Activated CD4-positive, alpha-beta memory T cell treated with anti-CD3 and anti-CD28 coated beads for 36 hours (primary cell): ENCODE results near the gene JAZF1. TPM values are rescaled to one million over a fixed set of nuclear protein-coding genes. Genes with fewer than 3 reads are reported as not detected.
"Not testable (repeated sequence)": the region's sequence is repeated elsewhere in the genome, so short reads cannot be mapped to it uniquely, and the experiment has no call there.

ENCODE experiments used
- CTCF ChIA-PET: fragments of 350-600 bp; sonication (Branson Sonifier 250); formaldehyde crosslinking; loops from one replicate; lab custom pipeline; 2021; ENCODE audit warnings: antibody characterized with exemption, inconsistent platforms; lab: Charles Lee
- POLR2A ChIA-PET: fragments of 350-600 bp; sonication (Branson Sonifier 250); formaldehyde crosslinking; loops from one replicate; lab custom pipeline; 2021; ENCODE audit warnings: antibody characterized with exemption; lab: Charles Lee
- DNase-seq: peaks from one replicate; pipeline ENCODE4 v3.0.0-alpha.2; 2020
- H3K27ac Mint-ChIP-seq: one replicate; pipeline ENCODE4 v1.8.0; 2021; ENCODE audit warnings: mixed read lengths
- H3K27me3 Mint-ChIP-seq: one replicate; pipeline ENCODE4 v1.8.0; 2021; ENCODE audit warnings: mixed read lengths
- H3K36me3 Mint-ChIP-seq: one replicate; pipeline ENCODE4 v1.8.0; 2021; ENCODE audit warnings: mixed read lengths
- H3K4me1 Mint-ChIP-seq: one replicate; pipeline ENCODE4 v1.8.0; 2021; ENCODE audit warnings: low read depth, mixed read lengths
- H3K4me3 Mint-ChIP-seq: one replicate; pipeline ENCODE4 v1.8.0; 2021; ENCODE audit warnings: mild to moderate bottlenecking, mixed read lengths
- H3K9me3 Mint-ChIP-seq: one replicate; pipeline ENCODE4 v1.8.0; 2021; ENCODE audit warnings: mixed read lengths
- intact Hi-C: fragments of 100-400 bp; cut with micrococcal nuclease; formaldehyde crosslinking; loops from one replicate; pipeline ENCODE4 v1.15.1; 2023
- total RNA-seq, 2 experiments: library from RNA; stranded (reverse); gene quantifications; one replicate each; pipeline ENCODE4 v1.2.3, GENCODE V29; 2021

JAZF1 gene
- total RNA-seq, 2 experiments from 2014 or later, result 3.8 to 4.3 TPM

GRCh38 chr7:28024786-28025334 lies 155.7 kb downstream of the JAZF1 start:
- no peak overlapping the region for H3K27ac Mint-ChIP-seq
- CTCF ChIA-PET, result interaction anchor here (1.0 kb wide), 1 partner anchor 37 kb away, joined by 3 read pairs; no protein-coding TSS in a partner anchor
- H3K36me3 Mint-ChIP-seq, result no peaks in the 10 kb centered on the region

GRCh38 chr7:28020302-28020940 lies 160.2 kb downstream of the JAZF1 start:
- Mint-ChIP-seq H3K27ac (no peak overlapping the region), H3K27me3 (no peaks in the 10 kb centered on the region), H3K36me3 (no peaks in the 10 kb centered on the region), H3K4me1 (peaks cover 2% of the 10 kb centered on the region), H3K4me3 (no peak overlapping the region), H3K9me3 (no peaks in the 10 kb centered on the region)
- ChIA-PET CTCF (interaction anchor here (0.5 to 3.8 kb wide), 33 partner anchors 10 to 825 kb away, joined by 3 to 32 read pairs (median 4); no protein-coding TSS in a partner anchor), POLR2A (no interaction called here)
- intact Hi-C loops, result loop anchor here (2.0 to 5.0 kb wide), 3 partner anchors 328 to 824 kb away; no protein-coding TSS in a partner anchor
- peak; percentile 39 for DNase-seq

More at GRCh38 chr7:28024786-28025334, 155.7 kb downstream of the JAZF1 start:
- peaks cover 2% of the 10 kb centered on the region for H3K4me1 Mint-ChIP-seq
- DNase-seq, result no peak
- intact Hi-C loops, result loop anchor here (5.0 kb wide), 1 partner anchor 333 kb away; no protein-coding TSS in a partner anchor
- POLR2A ChIA-PET, result interaction anchor here (1.3 kb wide), 1 partner anchor 284 kb away, joined by 6 read pairs; no protein-coding TSS in a partner anchor
- no peaks in the 10 kb centered on the region for H3K9me3 Mint-ChIP-seq
- no peaks in the 10 kb centered on the region for H3K27me3 Mint-ChIP-seq
- H3K4me3 Mint-ChIP-seq, result no peak overlapping the region

GRCh38 chr7:28018856-28019465 lies 161.6 kb downstream of the JAZF1 start:
- peaks cover 7% of the 10 kb centered on the region for H3K9me3 Mint-ChIP-seq
- intact Hi-C loops, result no loop called here

GRCh38 chr7:28018446-28018845 lies 162.1 kb downstream of the JAZF1 start:
- peaks cover 2% of the 10 kb centered on the region for H3K4me1 Mint-ChIP-seq
- H3K36me3 Mint-ChIP-seq, result peaks cover 7% of the 10 kb centered on the region
- no peaks in the 10 kb centered on the region for H3K27me3 Mint-ChIP-seq
- no peak overlapping the region for H3K4me3 Mint-ChIP-seq
- H3K9me3 Mint-ChIP-seq, result peaks cover 7% of the 10 kb centered on the region
- DNase-seq, result no peak
- H3K27ac Mint-ChIP-seq, result no peak overlapping the region
- POLR2A ChIA-PET, result no interaction called here
- CTCF ChIA-PET, result interaction anchor here (1.7 kb wide), 1 partner anchor 12 kb away, joined by 4 read pairs; no protein-coding TSS in a partner anchor
- intact Hi-C loops, result no loop called here

More at GRCh38 chr7:28018856-28019465, 161.6 kb downstream of the JAZF1 start:
- POLR2A ChIA-PET, result no interaction called here
- Mint-ChIP-seq H3K4me1 (peaks cover 2% of the 10 kb centered on the region), H3K27ac (no peak overlapping the region), H3K4me3 (no peak overlapping the region), H3K36me3 (peaks cover 6% of the 10 kb centered on the region), H3K27me3 (no peaks in the 10 kb centered on the region)
- CTCF ChIA-PET, result interaction anchor here (0.5 to 3.8 kb wide), 17 partner anchors 9 to 824 kb away, joined by 3 to 32 read pairs (median 4); no protein-coding TSS in a partner anchor
- no peak for DNase-seq

DNA sequence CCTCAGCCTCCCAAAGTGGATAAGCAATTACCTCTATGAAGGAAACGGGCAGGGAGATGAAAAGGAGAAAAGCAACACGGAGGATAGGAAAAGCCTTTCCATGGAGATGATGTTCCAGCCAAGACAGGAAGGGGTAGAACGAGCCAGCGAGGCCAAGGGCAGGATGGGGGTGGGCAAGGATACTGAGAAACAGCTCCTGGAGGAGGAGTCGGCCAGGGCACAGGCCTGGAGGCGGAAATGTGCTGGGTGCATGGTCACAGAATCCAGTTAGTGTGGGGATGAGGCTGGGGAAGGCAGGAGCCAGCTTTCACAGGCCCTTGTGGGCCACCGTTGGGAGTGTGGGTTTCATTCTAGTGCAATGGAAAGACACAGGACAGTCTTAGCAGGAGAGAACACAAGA lies 162.6 kb downstream of the JAZF1 start:
- Mint-ChIP-seq H3K36me3 (peaks cover 7% of the 10 kb centered on the region), H3K4me3 (no peak overlapping the region), H3K4me1 (peaks cover 2% of the 10 kb centered on the region), H3K27ac (no peak overlapping the region), H3K9me3 (peaks cover 7% of the 10 kb centered on the region), H3K27me3 (no peaks in the 10 kb centered on the region)
- ChIA-PET POLR2A (no interaction called here), CTCF (no interaction called here)
- no peak for DNase-seq
- intact Hi-C loops, result no loop called here

- POLR2A ChIA-PET, result no interaction called here
- H3K36me3 Mint-ChIP-seq, result peaks cover 7% of the 10 kb centered on the region
- CTCF ChIA-PET, result no interaction called here
- H3K27me3 Mint-ChIP-seq, result no peaks in the 10 kb centered on the region
- H3K27ac Mint-ChIP-seq, result no peak overlapping the region
- peaks cover 2% of the 10 kb centered on the region for H3K4me1 Mint-ChIP-seq
- DNase-seq, result no peak
- peaks cover 7% of the 10 kb centered on the region for H3K9me3 Mint-ChIP-seq
- intact Hi-C loops, result no loop called here
- no peak overlapping the region for H3K4me3 Mint-ChIP-seq
These were observed 163.2 kb downstream of the JAZF1 start for GRCh38 chr7:28017372-28017771.

GRCh38 chr7:28016297-28016696 lies 164.3 kb downstream of the JAZF1 start:
- H3K27me3 Mint-ChIP-seq, result no peaks in the 10 kb centered on the region
- no peak overlapping the region for H3K4me3 Mint-ChIP-seq
- POLR2A ChIA-PET, result no interaction called here
- peaks cover 7% of the 10 kb centered on the region for H3K36me3 Mint-ChIP-seq
- CTCF ChIA-PET, result no interaction called here
- intact Hi-C loops, result no loop called here
- DNase-seq, result no peak
- H3K27ac Mint-ChIP-seq, result no peak overlapping the region
- H3K4me1 Mint-ChIP-seq, result peaks cover 2% of the 10 kb centered on the region
- H3K9me3 Mint-ChIP-seq, result peaks cover 7% of the 10 kb centered on the region

GRCh38 chr7:28015169-28015568 lies 165.4 kb downstream of the JAZF1 start:
- ChIA-PET CTCF (no interaction called here), POLR2A (no interaction called here)
- Mint-ChIP-seq H3K4me1 (peaks cover 1% of the 10 kb centered on the region), H3K36me3 (peaks cover 7% of the 10 kb centered on the region), H3K27me3 (no peaks in the 10 kb centered on the region), H3K9me3 (peaks cover 7% of the 10 kb centered on the region), H3K4me3 (no peak overlapping the region), H3K27ac (no peak overlapping the region)
- no peak for DNase-seq
- intact Hi-C loops, result no loop called here

GRCh38 chr7:28014340-28014739 lies 166.3 kb downstream of the JAZF1 start:
- H3K36me3 Mint-ChIP-seq, CTCF ChIA-PET, H3K9me3 Mint-ChIP-seq, H3K27me3 Mint-ChIP-seq, H3K4me3 Mint-ChIP-seq, intact Hi-C loops, DNase-seq, H3K4me1 Mint-ChIP-seq, POLR2A ChIA-PET, H3K27ac Mint-ChIP-seq: not testable (repeated sequence)

GRCh38 chr7:28013441-28013840 lies 167.2 kb downstream of the JAZF1 start:
- H3K4me1 Mint-ChIP-seq, result peaks cover under 1% of the 10 kb centered on the region
- H3K27ac Mint-ChIP-seq, result no peak overlapping the region
- no peaks in the 10 kb centered on the region for H3K27me3 Mint-ChIP-seq
- peaks cover 7% of the 10 kb centered on the region for H3K36me3 Mint-ChIP-seq
- peaks cover 7% of the 10 kb centered on the region for H3K9me3 Mint-ChIP-seq
- DNase-seq, result no peak
- CTCF ChIA-PET, result no interaction called here
- no peak overlapping the region for H3K4me3 Mint-ChIP-seq
- intact Hi-C loops, result no loop called here
- POLR2A ChIA-PET, result interaction anchor here (0.7 kb wide), 1 partner anchor 273 kb away, joined by 3 read pairs; no protein-coding TSS in a partner anchor

DNA sequence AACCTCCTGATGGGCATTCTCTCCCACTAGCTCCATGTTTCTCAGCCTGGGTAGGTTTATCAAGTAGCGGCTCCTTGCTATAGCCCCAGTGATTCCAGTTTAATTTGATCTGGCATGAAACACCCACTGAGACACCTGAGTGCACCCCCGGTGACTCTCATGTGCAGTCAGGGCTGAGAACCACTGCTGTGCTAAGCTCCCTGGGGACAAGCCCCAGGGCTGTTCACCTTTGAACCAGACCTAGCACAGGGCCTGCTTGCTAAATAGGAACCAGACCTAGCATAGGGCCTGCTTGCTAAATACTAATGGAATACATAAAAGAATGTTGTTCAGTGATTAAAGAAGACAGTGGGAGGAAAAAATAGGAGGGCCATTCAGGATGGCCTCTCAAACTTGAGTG lies 167.6 kb downstream of the JAZF1 start:
- Mint-ChIP-seq H3K36me3 (peaks cover 7% of the 10 kb centered on the region), H3K27ac (no peak overlapping the region), H3K27me3 (no peaks in the 10 kb centered on the region), H3K4me3 (no peak overlapping the region), H3K4me1 (peaks cover 2% of the 10 kb centered on the region), H3K9me3 (peaks cover 7% of the 10 kb centered on the region)
- ChIA-PET POLR2A (interaction anchor here (0.7 kb wide), 1 partner anchor 272 kb away, joined by 3 read pairs; no protein-coding TSS in a partner anchor), CTCF (no interaction called here)
- intact Hi-C loops, result no loop called here
- DNase-seq, result no peak

- H3K27me3 Mint-ChIP-seq, result no peaks in the 10 kb centered on the region
- no peak overlapping the region for H3K4me3 Mint-ChIP-seq
- CTCF ChIA-PET, result interaction anchor here (1.4 kb wide), 1 partner anchor 11 kb away, joined by 4 read pairs; no protein-coding TSS in a partner anchor
These were observed 171.7 kb downstream of the JAZF1 start for GRCh38 chr7:28008911-28009310.

More at GRCh38 chr7:28008911-28009310, 171.7 kb downstream of the JAZF1 start:
- POLR2A ChIA-PET, result no interaction called here
- Mint-ChIP-seq H3K4me1 (peaks cover 9% of the 10 kb centered on the region), H3K27ac (no peak overlapping the region), H3K9me3 (no peaks in the 10 kb centered on the region), H3K36me3 (peaks cover 1% of the 10 kb centered on the region)
- DNase-seq, result no peak
- intact Hi-C loops, result no loop called here
